Endothelial cell of umbilical vein (primary cell): ENCODE measurements around the gene OR4N2.

Experiments
- CTCF ChIP-seq, 2 donors: IDR thresholded peaks; 1 replicate in 1 of 2; 2 replicates in 1 of 2; pipeline ENCODE4 v1.5.1; 2011; ENCODE audit warnings: low read length in 2 of 2, mild to moderate bottlenecking in 2 of 2, moderate library complexity in 2 of 2, control low read depth in 1 of 2, inconsistent platforms in 1 of 2, low read depth in 1 of 2; ENCODE audit not compliant: insufficient read depth in 1 of 2; ENCODE audit errors: extremely low read depth in 1 of 2
- EZH2 ChIP-seq: IDR thresholded peaks from 2 replicates; pipeline ENCODE4 v1.6.1; 2012; ENCODE audit warnings: borderline replicate concordance, low read depth, mild to moderate bottlenecking, moderate library complexity, low read length, inconsistent platforms; ENCODE audit not compliant: severe bottlenecking
- FOS ChIP-seq: IDR thresholded peaks from 2 replicates; pipeline ENCODE4 v1.6.1; 2011; ENCODE audit warnings: mild to moderate bottlenecking, low read length, moderate library complexity, borderline replicate concordance; ENCODE audit not compliant: insufficient read depth
- GATA2 ChIP-seq: IDR thresholded peaks from 2 replicates; pipeline ENCODE4 v1.7.0; 2011; ENCODE audit warnings: low read depth, mild to moderate bottlenecking, moderate library complexity, mixed read lengths, low read length; ENCODE audit not compliant: insufficient read length, insufficient read depth
- JUN ChIP-seq: IDR thresholded peaks from 2 replicates; pipeline ENCODE4 v1.6.1; 2011; ENCODE audit warnings: borderline replicate concordance, low read depth; ENCODE audit not compliant: insufficient read length, insufficient read depth
- MAX ChIP-seq: IDR thresholded peaks from 2 replicates; pipeline ENCODE4 v1.6.1; 2011; ENCODE audit not compliant: insufficient read depth, insufficient read length
- POLR2A ChIP-seq: IDR thresholded peaks from 2 replicates; pipeline ENCODE4 v1.6.1; 2012; ENCODE audit warnings: low read depth, mild to moderate bottlenecking, control low read depth, low read length
- POLR2AphosphoS5 ChIP-seq: IDR thresholded peaks from 2 replicates; pipeline ENCODE4 v1.6.1; 2012; ENCODE audit warnings: low read depth, mild to moderate bottlenecking, control low read depth, low read length, moderate library complexity; ENCODE audit not compliant: insufficient read depth

- TF ChIP-seq CTCF (IDR thresholded peaks at IDR 0.05; ENCODE audit: extremely low read depth in 1 of 2, insufficient read depth in 1 of 2, low read depth in 1 of 2, low read length in 2 of 2) (no peak), EZH2 (no peak), POLR2A (no peak), MAX (no peak), POLR2AphosphoS5 (no peak), GATA2 (no peak), FOS (no peak), JUN (no peak)
Observed at GRCh38 chr14:19771895-19772430, 31.6 kb upstream of the OR4N2 start.
